Right lobe of liver (tissue), 4 donors: ENCODE data around the gene CALHM2.

Experiments
- POLR2A ChIP-seq: fragments of 450-650 bp; IDR thresholded peaks from one replicate; pipeline ENCODE4 v1.6.1; 2017; ENCODE audit warnings: antibody characterized with exemption, mild to moderate bottlenecking
- TF ChIP-seq, protein P1 (sequence below), 4 donors: fragments of 200-600 bp in 3 of 4; fragments of 450-650 bp in 1 of 4; IDR thresholded peaks; one replicate each; pipeline versions ENCODE4 v1.5.1 to v1.8.0; 2016 to 2022; ENCODE audit warnings: antibody characterized with exemption in 4 of 4, mild to moderate bottlenecking in 2 of 4
- donor health status: DM: no; HTN: no; CAD: no.
- donor health status: DM: no; HTN: no; CAD: no.
- donor health status: DM: no; HTN: yes; CAD: no.

DNA sequence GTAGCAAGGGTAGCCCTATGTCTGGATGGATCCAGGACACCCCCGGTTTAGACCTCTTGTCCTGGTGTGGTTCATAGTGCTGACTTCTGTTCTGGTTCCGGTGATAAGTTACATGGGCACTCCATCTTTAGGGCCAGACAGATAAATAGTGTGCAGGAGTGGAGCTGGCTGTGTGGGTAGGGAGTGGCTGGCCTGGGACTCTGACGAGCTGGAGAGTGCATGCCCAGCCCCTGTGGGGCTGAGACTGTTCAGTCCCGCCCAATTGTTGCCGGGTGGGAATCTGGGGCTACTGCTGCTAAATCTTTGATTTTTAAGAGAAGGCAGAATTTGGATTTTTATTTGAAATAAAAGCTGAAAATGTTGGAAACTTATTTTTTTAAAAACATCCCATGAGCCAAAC is 28.4 kb downstream of the CALHM2 start:
- TF ChIP-seq, protein P1, sequence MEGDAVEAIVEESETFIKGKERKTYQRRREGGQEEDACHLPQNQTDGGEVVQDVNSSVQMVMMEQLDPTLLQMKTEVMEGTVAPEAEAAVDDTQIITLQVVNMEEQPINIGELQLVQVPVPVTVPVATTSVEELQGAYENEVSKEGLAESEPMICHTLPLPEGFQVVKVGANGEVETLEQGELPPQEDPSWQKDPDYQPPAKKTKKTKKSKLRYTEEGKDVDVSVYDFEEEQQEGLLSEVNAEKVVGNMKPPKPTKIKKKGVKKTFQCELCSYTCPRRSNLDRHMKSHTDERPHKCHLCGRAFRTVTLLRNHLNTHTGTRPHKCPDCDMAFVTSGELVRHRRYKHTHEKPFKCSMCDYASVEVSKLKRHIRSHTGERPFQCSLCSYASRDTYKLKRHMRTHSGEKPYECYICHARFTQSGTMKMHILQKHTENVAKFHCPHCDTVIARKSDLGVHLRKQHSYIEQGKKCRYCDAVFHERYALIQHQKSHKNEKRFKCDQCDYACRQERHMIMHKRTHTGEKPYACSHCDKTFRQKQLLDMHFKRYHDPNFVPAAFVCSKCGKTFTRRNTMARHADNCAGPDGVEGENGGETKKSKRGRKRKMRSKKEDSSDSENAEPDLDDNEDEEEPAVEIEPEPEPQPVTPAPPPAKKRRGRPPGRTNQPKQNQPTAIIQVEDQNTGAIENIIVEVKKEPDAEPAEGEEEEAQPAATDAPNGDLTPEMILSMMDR (IDR thresholded peaks at IDR 0.05): no peak
- TF ChIP-seq POLR2A: no peak
